ENCODE measurements around the gene PIK3C2G.
"Not testable (repeated sequence)": the region's sequence is repeated elsewhere in the genome, so short reads cannot be mapped to it uniquely, and the experiment has no call there.

The PIK3C2G gene

GRCh38 chr12:18681818-18682217 lies 420.5 kb downstream of the PIK3C2G start:
- no peak for DNase-seq (ENCODE audit: insufficient read length, low spot score)
- TF ChIP-seq POLR2AphosphoS5 (IDR thresholded peaks at IDR 0.05; ENCODE audit: low read depth, low read length) (no peak), POLR2A (IDR thresholded peaks at IDR 0.05; ENCODE audit: low read depth, low read length) (no peak), PAX5 (IDR thresholded peaks at IDR 0.05; ENCODE audit: insufficient read depth, low read length, severe bottlenecking) (no peak), SPI1 (IDR thresholded peaks at IDR 0.05; ENCODE audit: low read depth, low read length) (no peak), TAF1 (IDR thresholded peaks at IDR 0.05; ENCODE audit: low read depth, low read length) (no peak), POU2F2 (IDR thresholded peaks at IDR 0.05; ENCODE audit: low read depth, low read length) (no peak)
- no peak for FAIRE-seq

DNA sequence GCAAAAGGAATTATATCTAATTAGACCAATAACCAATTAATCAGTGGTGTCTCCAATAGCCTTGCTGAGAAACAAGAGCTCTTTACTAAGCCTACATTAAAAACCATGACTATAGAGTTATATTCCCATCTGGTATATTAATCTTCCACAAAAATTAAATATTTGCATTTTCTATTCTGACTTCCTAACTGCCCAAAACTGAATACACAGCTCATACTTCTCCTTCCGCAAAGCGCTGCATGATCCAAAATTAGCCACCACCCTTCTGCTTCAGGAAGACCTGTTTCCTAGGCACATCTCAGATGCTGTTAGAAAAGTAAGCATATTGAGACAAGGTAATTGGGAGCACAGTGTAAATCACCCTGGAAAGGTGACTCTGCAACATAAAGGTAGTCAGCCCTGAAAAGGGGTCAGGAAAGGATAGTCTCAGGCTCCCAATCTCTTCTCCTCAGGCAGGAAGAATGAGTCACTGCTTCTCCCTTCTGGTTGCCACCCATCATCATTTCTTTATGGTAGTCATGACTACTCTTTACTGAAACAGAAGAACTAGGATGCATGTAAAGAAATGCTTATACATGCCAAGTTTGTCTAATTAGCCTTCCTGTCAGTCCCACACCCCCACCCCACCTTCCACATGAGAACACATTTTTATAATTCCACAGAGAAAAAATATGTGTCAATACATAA lies 422.2 kb downstream of the PIK3C2G start:
- DNase-seq (ENCODE audit: insufficient read length, low spot score) (no peak), FAIRE-seq (no peak)
- TF ChIP-seq PAX5 (IDR thresholded peaks at IDR 0.05; ENCODE audit: insufficient read depth, low read length, severe bottlenecking), result no peak
- TF ChIP-seq POLR2AphosphoS5 (IDR thresholded peaks at IDR 0.05; ENCODE audit: low read depth, low read length), result no peak
- TF ChIP-seq TAF1 (IDR thresholded peaks at IDR 0.05; ENCODE audit: low read depth, low read length), result no peak
- TF ChIP-seq SPI1 (IDR thresholded peaks at IDR 0.05; ENCODE audit: low read depth, low read length), result no peak
- no peak for TF ChIP-seq POLR2A (IDR thresholded peaks at IDR 0.05; ENCODE audit: low read depth, low read length)
- no peak for TF ChIP-seq POU2F2 (IDR thresholded peaks at IDR 0.05; ENCODE audit: low read depth, low read length)

GRCh38 chr12:18684430-18684829 lies 423.1 kb downstream of the PIK3C2G start:
- TF ChIP-seq TAF1 (IDR thresholded peaks at IDR 0.05; ENCODE audit: low read depth, low read length) (no peak), POU2F2 (IDR thresholded peaks at IDR 0.05; ENCODE audit: low read depth, low read length) (no peak), POLR2AphosphoS5 (IDR thresholded peaks at IDR 0.05; ENCODE audit: low read depth, low read length) (no peak)
- no peak for FAIRE-seq
- no peak for DNase-seq (ENCODE audit: insufficient read length, low spot score)

DNA sequence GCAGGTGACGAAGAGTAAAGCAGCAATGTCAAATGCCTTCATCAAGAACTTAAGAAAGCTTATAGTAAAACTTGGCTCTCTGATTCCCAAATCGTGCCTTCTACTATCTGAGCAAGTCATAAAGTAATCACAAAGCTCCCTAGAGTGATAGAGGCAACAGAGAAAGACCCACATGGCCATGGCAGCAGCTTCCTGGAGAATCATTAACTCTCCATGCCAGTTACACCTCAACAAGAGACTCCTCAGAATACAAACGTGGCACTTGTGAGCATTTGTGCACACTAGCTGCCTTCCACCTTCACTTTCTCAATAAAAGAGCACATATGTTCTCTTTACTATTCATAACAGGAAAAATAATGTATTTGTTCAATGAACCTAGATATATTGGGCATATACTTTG lies 428.5 kb downstream of the PIK3C2G start:
- no peak for FAIRE-seq
- TF ChIP-seq TAF1 (IDR thresholded peaks at IDR 0.05; ENCODE audit: low read depth, low read length), result no peak
- no peak for TF ChIP-seq POU2F2 (IDR thresholded peaks at IDR 0.05; ENCODE audit: low read depth, low read length)
- no peak for TF ChIP-seq PAX5 (IDR thresholded peaks at IDR 0.05; ENCODE audit: insufficient read depth, low read length, severe bottlenecking)
- no peak for TF ChIP-seq POLR2A (IDR thresholded peaks at IDR 0.05; ENCODE audit: low read depth, low read length)
- no peak for TF ChIP-seq SPI1 (IDR thresholded peaks at IDR 0.05; ENCODE audit: low read depth, low read length)
- TF ChIP-seq POLR2AphosphoS5 (IDR thresholded peaks at IDR 0.05; ENCODE audit: low read depth, low read length), result no peak
- DNase-seq (ENCODE audit: insufficient read length, low spot score), result no peak

- FAIRE-seq (no peak), DNase-seq (ENCODE audit: insufficient read length, low spot score) (no peak)
- TF ChIP-seq POU2F2 (IDR thresholded peaks at IDR 0.05; ENCODE audit: low read depth, low read length) (no peak), POLR2A (IDR thresholded peaks at IDR 0.05; ENCODE audit: low read depth, low read length) (no peak), SPI1 (IDR thresholded peaks at IDR 0.05; ENCODE audit: low read depth, low read length) (no peak), PAX5 (IDR thresholded peaks at IDR 0.05; ENCODE audit: insufficient read depth, low read length, severe bottlenecking) (no peak), POLR2AphosphoS5 (IDR thresholded peaks at IDR 0.05; ENCODE audit: low read depth, low read length) (no peak), TAF1 (IDR thresholded peaks at IDR 0.05; ENCODE audit: low read depth, low read length) (no peak)
Observed at GRCh38 chr12:18690653-18691052, 429.3 kb downstream of the PIK3C2G start.

GRCh38 chr12:18693986-18694385 lies 432.7 kb downstream of the PIK3C2G start:
- not testable (repeated sequence) for DNase-seq (ENCODE audit: insufficient read length, low spot score); FAIRE-seq

DNA sequence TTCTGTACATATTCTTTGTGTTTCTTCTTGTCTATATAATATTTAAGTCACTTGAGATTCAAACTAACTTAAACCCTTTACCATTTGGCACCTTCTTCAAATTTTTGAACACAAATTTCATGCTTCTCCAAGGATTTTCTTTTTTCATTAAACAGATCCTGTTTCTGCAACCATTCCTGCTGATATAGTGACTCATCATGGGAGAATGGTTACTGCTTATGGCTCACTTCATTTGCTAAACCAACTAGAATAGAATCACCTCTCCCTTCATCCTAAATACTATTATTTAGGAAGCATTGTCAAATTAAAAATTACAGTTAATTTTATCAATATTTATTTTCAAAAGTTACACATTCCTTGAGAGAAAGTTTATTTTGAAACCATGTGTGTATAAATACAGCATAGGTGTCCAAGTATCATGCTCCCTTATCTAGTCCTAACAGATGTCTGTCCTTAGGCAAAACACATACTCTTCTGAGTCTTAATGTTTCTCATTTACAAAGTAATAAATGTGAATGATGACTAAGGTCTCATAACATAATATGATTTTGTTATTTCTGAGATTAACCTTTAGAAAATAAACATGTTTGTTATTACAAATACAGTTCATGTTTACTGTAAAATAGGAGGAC lies 435.8 kb downstream of the PIK3C2G start:
- no peak for TF ChIP-seq POU2F2 (IDR thresholded peaks at IDR 0.05; ENCODE audit: low read depth, low read length)
- DNase-seq (ENCODE audit: insufficient read length, low spot score) (no peak), FAIRE-seq (no peak)

All from GM12891 (cell line).